GM23248 (cell line): ENCODE data around the gene CPNE4.

Experiments used
- EZH2 ChIP-seq: fragments of 200-600 bp; sonication (generic); IDR thresholded peaks from 2 replicates; pipeline ENCODE4 v1.6.1; 2018; ENCODE audit warnings: antibody characterized with exemption, mild to moderate bottlenecking; ENCODE audit not compliant: insufficient read depth, poor library complexity, severe bottlenecking
- EZH2phosphoT487 ChIP-seq: fragments of 200-600 bp; sonication (generic); IDR thresholded peaks from 2 replicates; pipeline ENCODE4 v1.6.1; 2018; ENCODE audit warnings: antibody characterized with exemption, moderate library complexity, mild to moderate bottlenecking, low read depth; ENCODE audit not compliant: insufficient read depth

DNA sequence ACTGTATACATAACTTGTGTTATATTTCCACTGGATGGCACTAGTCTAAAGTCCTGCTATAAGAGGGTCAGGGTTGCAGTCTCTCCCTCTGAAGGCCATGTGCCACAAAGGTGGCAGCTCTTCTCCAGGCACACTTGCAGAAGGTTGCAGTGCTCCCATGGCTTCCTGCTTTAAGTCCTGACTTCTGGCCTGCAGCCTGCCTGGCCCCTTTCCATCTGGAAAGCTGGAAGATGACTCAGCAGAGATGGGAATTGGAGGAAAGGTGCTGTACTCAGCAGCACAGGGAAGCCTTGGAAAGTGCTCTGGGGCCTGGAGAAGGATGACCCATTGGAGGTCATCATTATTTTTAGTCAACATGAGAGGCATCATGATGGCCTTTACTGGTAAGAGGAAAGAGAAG is 491.1 kb downstream of the CPNE4 start:
- TF ChIP-seq EZH2 (no peak), EZH2phosphoT487 (no peak)
